ENCODE measurements around the gene VSIG2.

The VSIG2 gene

DNA sequence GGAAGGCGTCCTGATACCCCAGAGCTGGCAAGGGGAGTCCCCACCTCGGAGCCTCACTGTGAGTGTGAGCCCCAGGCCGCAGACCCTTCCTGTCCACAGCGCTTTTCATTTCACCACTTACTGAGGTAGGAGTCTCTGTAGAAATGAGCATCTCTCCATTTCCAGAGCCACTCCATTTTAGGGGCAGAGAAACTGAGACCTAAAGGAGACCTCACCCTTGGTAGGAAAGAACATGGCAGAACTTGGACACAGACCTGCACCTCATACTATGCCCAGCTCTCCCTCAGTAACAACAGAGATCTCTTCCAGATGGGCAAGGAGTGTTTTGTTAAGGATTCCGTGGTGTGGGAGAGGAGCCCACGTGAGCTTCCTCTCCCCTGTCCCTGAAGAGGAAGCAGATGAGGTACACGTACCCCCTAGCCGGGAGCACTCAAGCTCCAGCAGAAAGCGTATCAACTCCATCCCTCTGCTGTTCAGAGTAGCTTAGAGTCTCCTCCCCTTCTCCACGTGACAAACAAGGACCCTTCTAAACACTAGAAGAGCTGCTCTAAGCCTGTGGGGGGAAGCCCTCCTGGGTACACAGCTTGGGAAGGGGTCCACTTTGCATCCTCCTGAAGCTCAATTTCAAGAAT lies 532 bp upstream of the VSIG2 start:
- H3K36me3 ChIP-seq (ENCODE audit: low read length) = no peaks in the 10 kb centered on the region
- H3K27ac ChIP-seq (ENCODE audit: low read depth, low read length) = no peak overlapping the region
- no peaks in the 10 kb centered on the region for H3K79me2 ChIP-seq (ENCODE audit: insufficient read depth, low read length)
- no peaks in the 10 kb centered on the region for H4K20me1 ChIP-seq (ENCODE audit: low read depth, low read length)
- H3K27me3 ChIP-seq (ENCODE audit: low read length) = no peaks in the 10 kb centered on the region
- H3F3A ChIP-seq (ENCODE audit: insufficient read depth) = no peaks in the 10 kb centered on the region
- H3K4me2 ChIP-seq (ENCODE audit: low read depth, low read length, poor library complexity, severe bottlenecking) = no peak overlapping the region
- TF ChIP-seq, protein P1, sequence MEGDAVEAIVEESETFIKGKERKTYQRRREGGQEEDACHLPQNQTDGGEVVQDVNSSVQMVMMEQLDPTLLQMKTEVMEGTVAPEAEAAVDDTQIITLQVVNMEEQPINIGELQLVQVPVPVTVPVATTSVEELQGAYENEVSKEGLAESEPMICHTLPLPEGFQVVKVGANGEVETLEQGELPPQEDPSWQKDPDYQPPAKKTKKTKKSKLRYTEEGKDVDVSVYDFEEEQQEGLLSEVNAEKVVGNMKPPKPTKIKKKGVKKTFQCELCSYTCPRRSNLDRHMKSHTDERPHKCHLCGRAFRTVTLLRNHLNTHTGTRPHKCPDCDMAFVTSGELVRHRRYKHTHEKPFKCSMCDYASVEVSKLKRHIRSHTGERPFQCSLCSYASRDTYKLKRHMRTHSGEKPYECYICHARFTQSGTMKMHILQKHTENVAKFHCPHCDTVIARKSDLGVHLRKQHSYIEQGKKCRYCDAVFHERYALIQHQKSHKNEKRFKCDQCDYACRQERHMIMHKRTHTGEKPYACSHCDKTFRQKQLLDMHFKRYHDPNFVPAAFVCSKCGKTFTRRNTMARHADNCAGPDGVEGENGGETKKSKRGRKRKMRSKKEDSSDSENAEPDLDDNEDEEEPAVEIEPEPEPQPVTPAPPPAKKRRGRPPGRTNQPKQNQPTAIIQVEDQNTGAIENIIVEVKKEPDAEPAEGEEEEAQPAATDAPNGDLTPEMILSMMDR (IDR thresholded peaks at IDR 0.05; ENCODE audit: insufficient read depth, low read length, poor library complexity, severe bottlenecking) = no peak
- no peak for TF ChIP-seq EZH2phosphoT487 (conservative IDR thresholded peaks at IDR 0.05; ENCODE audit: low read length)
- H3K9me3 ChIP-seq (ENCODE audit: insufficient read depth, low read length) = no peaks in the 10 kb centered on the region
- H2AFZ ChIP-seq (ENCODE audit: low read depth, low read length, severe bottlenecking) = no peak overlapping the region
- no peak overlapping the region for H3K9ac ChIP-seq (ENCODE audit: low read length)
- no peaks in the 10 kb centered on the region for H3K9me2 ChIP-seq (replicated peaks; ENCODE audit: insufficient read depth, low read length)
- H3K4me3 ChIP-seq (ENCODE audit: insufficient read depth, low read length, poor library complexity, severe bottlenecking) = no peak overlapping the region

DNA sequence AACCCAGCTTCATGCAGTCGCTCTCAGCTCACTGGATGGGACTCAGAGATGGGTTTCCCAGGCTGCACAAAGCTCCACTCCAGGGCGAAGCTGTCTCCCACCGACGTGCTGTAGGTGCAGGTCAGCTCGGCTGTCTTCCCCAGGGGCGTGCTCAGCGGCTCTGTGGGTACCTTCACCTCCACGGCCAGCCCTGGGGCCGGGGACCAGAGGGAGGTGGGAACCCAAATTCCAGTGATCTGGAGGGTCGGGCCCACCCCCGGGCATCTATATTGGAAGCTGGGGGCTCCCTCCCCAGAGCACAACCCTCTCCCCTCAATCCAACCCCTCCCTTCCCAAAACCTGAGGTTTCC lies 689 bp downstream of the VSIG2 start:
- no peak overlapping the region for H3K4me3 ChIP-seq (ENCODE audit: insufficient read depth, low read length, poor library complexity, severe bottlenecking)
- no peaks in the 10 kb centered on the region for H4K20me1 ChIP-seq (ENCODE audit: low read depth, low read length)
- no peaks in the 10 kb centered on the region for H3K9me2 ChIP-seq (replicated peaks; ENCODE audit: insufficient read depth, low read length)
- no peaks in the 10 kb centered on the region for H3F3A ChIP-seq (ENCODE audit: insufficient read depth)
- H3K9me3 ChIP-seq (ENCODE audit: insufficient read depth, low read length) = no peaks in the 10 kb centered on the region
- H3K9ac ChIP-seq (ENCODE audit: low read length) = no peak overlapping the region
- no peak overlapping the region for H2AFZ ChIP-seq (ENCODE audit: low read depth, low read length, severe bottlenecking)
- no peak for TF ChIP-seq EZH2phosphoT487 (conservative IDR thresholded peaks at IDR 0.05; ENCODE audit: low read length)
- H3K27ac ChIP-seq (ENCODE audit: low read depth, low read length) = no peak overlapping the region
- H3K79me2 ChIP-seq (ENCODE audit: insufficient read depth, low read length) = no peaks in the 10 kb centered on the region
- H3K36me3 ChIP-seq (ENCODE audit: low read length) = no peaks in the 10 kb centered on the region
- H3K4me2 ChIP-seq (ENCODE audit: low read depth, low read length, poor library complexity, severe bottlenecking) = no peak overlapping the region
- H3K27me3 ChIP-seq (ENCODE audit: low read length) = no peaks in the 10 kb centered on the region

DNA sequence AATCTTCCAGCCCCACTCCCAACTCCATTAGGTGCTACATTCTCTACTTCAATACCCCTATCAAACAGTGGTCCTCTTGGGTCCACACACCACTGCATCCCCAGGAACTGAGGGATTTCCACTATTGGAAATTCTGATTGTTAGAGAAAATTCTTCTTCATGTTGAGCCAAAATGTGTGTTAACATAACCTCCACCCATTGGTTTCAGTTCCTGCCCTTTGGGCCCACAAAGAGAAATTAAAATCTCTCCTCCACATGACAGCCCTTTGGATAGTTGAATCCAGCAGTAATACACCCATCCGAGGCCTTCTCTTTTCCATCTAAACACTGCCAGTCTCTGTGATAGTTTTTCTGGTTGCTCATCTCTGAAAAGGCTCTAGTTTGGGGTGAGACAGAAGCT lies 2.1 kb downstream of the VSIG2 start:
- Histone ChIP-seq H2AFZ (ENCODE audit: low read depth, low read length, severe bottlenecking) (no peak overlapping the region), H3F3A (ENCODE audit: insufficient read depth) (no peaks in the 10 kb centered on the region), H3K36me3 (ENCODE audit: low read length) (no peaks in the 10 kb centered on the region), H3K27ac (ENCODE audit: low read depth, low read length) (no peak overlapping the region), H3K9me3 (ENCODE audit: insufficient read depth, low read length) (no peaks in the 10 kb centered on the region), H3K4me3 (ENCODE audit: insufficient read depth, low read length, poor library complexity, severe bottlenecking) (no peak overlapping the region), H4K20me1 (ENCODE audit: low read depth, low read length) (no peaks in the 10 kb centered on the region), H3K9me2 (replicated peaks; ENCODE audit: insufficient read depth, low read length) (no peaks in the 10 kb centered on the region), H3K4me2 (ENCODE audit: low read depth, low read length, poor library complexity, severe bottlenecking) (no peak overlapping the region), H3K27me3 (ENCODE audit: low read length) (no peaks in the 10 kb centered on the region), H3K9ac (ENCODE audit: low read length) (no peak overlapping the region), H3K79me2 (ENCODE audit: insufficient read depth, low read length) (no peaks in the 10 kb centered on the region)
- no peak for TF ChIP-seq EZH2phosphoT487 (conservative IDR thresholded peaks at IDR 0.05; ENCODE audit: low read length)
- TF ChIP-seq, protein P1 (IDR thresholded peaks at IDR 0.05; ENCODE audit: insufficient read depth, low read length, poor library complexity, severe bottlenecking) = no peak

DNA sequence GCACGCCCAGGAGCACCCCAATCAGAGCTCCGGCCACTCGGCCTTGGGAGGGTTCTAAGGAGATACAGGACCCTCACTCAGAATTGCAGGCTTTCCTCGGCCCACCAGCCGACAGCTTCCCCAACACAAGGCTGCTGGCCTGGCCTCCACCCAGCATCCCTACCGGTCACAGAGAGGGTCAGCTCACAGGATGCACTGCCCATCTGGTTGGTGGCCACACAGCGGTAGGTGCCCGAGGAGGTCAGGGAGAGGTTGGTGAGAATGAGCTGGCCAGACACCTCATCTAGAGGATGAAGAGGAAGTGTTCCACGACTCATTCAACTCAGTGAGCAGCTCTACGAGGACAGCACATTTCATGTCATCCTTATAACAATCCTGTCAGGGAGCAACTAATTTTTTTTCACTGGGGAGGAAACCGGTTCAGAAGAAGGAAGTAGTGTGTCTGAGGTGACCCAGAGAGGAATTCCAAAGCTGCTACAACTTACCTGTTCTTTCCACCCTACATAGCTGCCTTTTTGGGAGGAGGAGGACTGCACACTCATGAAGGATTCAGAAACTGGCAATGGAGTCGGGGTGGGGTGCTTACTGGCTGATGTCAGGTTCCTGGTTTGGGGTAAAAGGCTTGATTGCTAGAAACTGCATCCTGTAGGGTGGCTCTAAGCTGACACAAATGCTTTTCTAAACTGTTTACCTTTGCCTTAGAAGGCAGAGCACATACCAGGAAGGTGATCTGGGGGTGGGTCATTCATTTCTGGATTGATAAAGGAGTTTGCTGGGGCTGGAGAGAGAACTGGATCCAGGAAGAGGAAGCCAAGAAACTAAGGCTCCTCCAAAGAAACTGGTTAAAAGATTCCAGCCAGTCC lies 3.3 kb downstream of the VSIG2 start:
- Histone ChIP-seq H3K27ac (ENCODE audit: low read depth, low read length) (no peak overlapping the region), H3K4me2 (ENCODE audit: low read depth, low read length, poor library complexity, severe bottlenecking) (no peak overlapping the region), H3K79me2 (ENCODE audit: insufficient read depth, low read length) (no peaks in the 10 kb centered on the region), H3F3A (ENCODE audit: insufficient read depth) (peaks cover 8% of the 10 kb centered on the region; the same call in 1 of the 2 replicates), H3K27me3 (ENCODE audit: low read length) (no peaks in the 10 kb centered on the region), H3K4me3 (ENCODE audit: insufficient read depth, low read length, poor library complexity, severe bottlenecking) (no peak overlapping the region), H3K9me3 (ENCODE audit: insufficient read depth, low read length) (no peaks in the 10 kb centered on the region), H4K20me1 (ENCODE audit: low read depth, low read length) (no peaks in the 10 kb centered on the region), H3K9me2 (replicated peaks; ENCODE audit: insufficient read depth, low read length) (no peaks in the 10 kb centered on the region), H2AFZ (ENCODE audit: low read depth, low read length, severe bottlenecking) (no peak overlapping the region), H3K9ac (ENCODE audit: low read length) (no peak overlapping the region), H3K36me3 (ENCODE audit: low read length) (no peaks in the 10 kb centered on the region)
- TF ChIP-seq EZH2phosphoT487 (conservative IDR thresholded peaks at IDR 0.05; ENCODE audit: low read length) = no peak
- TF ChIP-seq, protein P1 (IDR thresholded peaks at IDR 0.05; ENCODE audit: insufficient read depth, low read length, poor library complexity, severe bottlenecking) = no peak
